ENCODE results near the gene ITK. TPM values are rescaled to one million over a fixed set of nuclear protein-coding genes. Genes with fewer than 3 reads are reported as not detected.

The ITK gene
- total RNA-seq, 6 experiments from 2014 or later = not detected

GRCh38 chr5:157258450-157258849 lies 77.8 kb downstream of the ITK start:
- H3K27me3 Mint-ChIP-seq (ENCODE audit: insufficient read depth) = peaks cover 11% of the 10 kb centered on the region
- no peak overlapping the region for H3K27ac Mint-ChIP-seq
- DNase-seq = no peak
- no peak overlapping the region for H3K4me3 Mint-ChIP-seq
- TF ChIP-seq CTCF (IDR thresholded peaks at IDR 0.05) = no peak
- no peaks in the 10 kb centered on the region for H3K9me3 Mint-ChIP-seq
- no peaks in the 10 kb centered on the region for H3K36me3 Mint-ChIP-seq (ENCODE audit: low read depth)
- H3K4me1 Mint-ChIP-seq (ENCODE audit: low read depth) = peaks cover 3% of the 10 kb centered on the region

- H3K36me3 Mint-ChIP-seq (ENCODE audit: low read depth) = no peaks in the 10 kb centered on the region
- H3K9me3 Mint-ChIP-seq = no peaks in the 10 kb centered on the region
- H3K27ac Mint-ChIP-seq = no peak overlapping the region
- TF ChIP-seq CTCF (IDR thresholded peaks at IDR 0.05) = no peak
- H3K4me3 Mint-ChIP-seq = no peak overlapping the region
- no peak for DNase-seq
- H3K4me1 Mint-ChIP-seq (ENCODE audit: low read depth) = no peaks in the 10 kb centered on the region
- H3K27me3 Mint-ChIP-seq (ENCODE audit: insufficient read depth) = peaks cover 17% of the 10 kb centered on the region
These were observed 79.1 kb downstream of the ITK start for GRCh38 chr5:157259699-157260098.

GRCh38 chr5:157263496-157264090 lies 83.0 kb downstream of the ITK start:
- H3K36me3 Mint-ChIP-seq (ENCODE audit: low read depth) = no peaks in the 10 kb centered on the region
- H3K27me3 Mint-ChIP-seq (ENCODE audit: insufficient read depth) = peaks cover 7% of the 10 kb centered on the region
- no peak overlapping the region for H3K27ac Mint-ChIP-seq
- H3K4me3 Mint-ChIP-seq = no peak overlapping the region
- no peaks in the 10 kb centered on the region for H3K4me1 Mint-ChIP-seq (ENCODE audit: low read depth)
- no peak for DNase-seq
- TF ChIP-seq CTCF (IDR thresholded peaks at IDR 0.05) = no peak
- H3K9me3 Mint-ChIP-seq = no peaks in the 10 kb centered on the region

- Mint-ChIP-seq H3K27me3 (ENCODE audit: insufficient read depth) (peaks cover 8% of the 10 kb centered on the region), H3K36me3 (ENCODE audit: low read depth) (no peaks in the 10 kb centered on the region), H3K27ac (no peak within 1 kb of the TSS), H3K9me3 (no peaks in the 10 kb centered on the region), H3K4me3 (peak within 1 kb of the TSS; percentile 88), H3K4me1 (ENCODE audit: low read depth) (no peaks in the 10 kb centered on the region)
- no peak for TF ChIP-seq CTCF (IDR thresholded peaks at IDR 0.05)
- no peak for DNase-seq
These were observed 85.2 kb downstream of the ITK start, which contains the start of gene CYFIP2 for GRCh38 chr5:157265714-157266285. CYFIP2 (plus strand) TSS chr5:157266123; CDS start chr5:157285362, 19,239 bp downstream.

GRCh38 chr5:157266286-157267007 lies 85.8 kb downstream of the ITK start:
- Mint-ChIP-seq H3K27ac (no peak overlapping the region), H3K4me1 (ENCODE audit: low read depth) (no peaks in the 10 kb centered on the region), H3K36me3 (ENCODE audit: low read depth) (no peaks in the 10 kb centered on the region), H3K27me3 (ENCODE audit: insufficient read depth) (peaks cover 10% of the 10 kb centered on the region), H3K4me3 (peak overlapping the region; percentile 75), H3K9me3 (no peaks in the 10 kb centered on the region)
- no peak for DNase-seq
- peak; percentile 30; the same call in 1 of the 2 replicates for TF ChIP-seq CTCF (IDR thresholded peaks at IDR 0.05)

Measured in HFFc6 (cell line).